GM10266 (cell line): ENCODE data around the gene AGBL4.

Experiments used
- DNase-seq: peaks from one replicate; pipeline ENCODE4 v3.0.0; 2012; ENCODE audit errors: extremely low spot score
- TF ChIP-seq, protein P1 (sequence below): IDR thresholded peaks from 2 replicates; pipeline ENCODE4 v1.5.1; 2012; ENCODE audit warnings: mild to moderate bottlenecking, low read depth; ENCODE audit not compliant: control insufficient read depth, insufficient read depth; ENCODE audit errors: missing control alignments

AGBL4 gene

GRCh38 chr1:49397086-49397485, 626.7 kb downstream of the AGBL4 start:
- DNase-seq: no peak
- TF ChIP-seq, protein P1, sequence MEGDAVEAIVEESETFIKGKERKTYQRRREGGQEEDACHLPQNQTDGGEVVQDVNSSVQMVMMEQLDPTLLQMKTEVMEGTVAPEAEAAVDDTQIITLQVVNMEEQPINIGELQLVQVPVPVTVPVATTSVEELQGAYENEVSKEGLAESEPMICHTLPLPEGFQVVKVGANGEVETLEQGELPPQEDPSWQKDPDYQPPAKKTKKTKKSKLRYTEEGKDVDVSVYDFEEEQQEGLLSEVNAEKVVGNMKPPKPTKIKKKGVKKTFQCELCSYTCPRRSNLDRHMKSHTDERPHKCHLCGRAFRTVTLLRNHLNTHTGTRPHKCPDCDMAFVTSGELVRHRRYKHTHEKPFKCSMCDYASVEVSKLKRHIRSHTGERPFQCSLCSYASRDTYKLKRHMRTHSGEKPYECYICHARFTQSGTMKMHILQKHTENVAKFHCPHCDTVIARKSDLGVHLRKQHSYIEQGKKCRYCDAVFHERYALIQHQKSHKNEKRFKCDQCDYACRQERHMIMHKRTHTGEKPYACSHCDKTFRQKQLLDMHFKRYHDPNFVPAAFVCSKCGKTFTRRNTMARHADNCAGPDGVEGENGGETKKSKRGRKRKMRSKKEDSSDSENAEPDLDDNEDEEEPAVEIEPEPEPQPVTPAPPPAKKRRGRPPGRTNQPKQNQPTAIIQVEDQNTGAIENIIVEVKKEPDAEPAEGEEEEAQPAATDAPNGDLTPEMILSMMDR: no peak

GRCh38 chr1:49394200-49394599, 629.6 kb downstream of the AGBL4 start:
- DNase-seq: no peak
- TF ChIP-seq, protein P1: no peak

GRCh38 chr1:49389699-49390098, 634.1 kb downstream of the AGBL4 start:
- TF ChIP-seq, protein P1: no peak
- no peak for DNase-seq

DNA sequence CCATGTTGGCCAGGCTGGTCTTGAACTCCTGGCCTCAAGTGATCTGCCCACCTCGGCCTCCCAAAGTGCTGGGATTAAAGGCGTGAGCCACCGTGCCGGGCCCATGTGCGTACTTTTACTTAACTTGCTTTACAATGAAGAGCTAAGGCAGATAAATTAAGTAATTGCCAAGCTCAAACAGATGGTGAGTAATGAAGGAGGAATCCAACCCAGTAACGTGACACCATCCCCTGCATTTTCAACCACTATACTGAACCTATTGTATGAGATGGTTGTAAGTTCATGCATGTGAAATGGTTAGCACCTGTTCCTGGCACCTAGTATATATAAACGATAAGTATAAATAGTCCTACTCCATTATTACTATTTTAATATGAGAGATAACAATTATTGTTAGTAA, 659.1 kb downstream of the AGBL4 start:
- no peak for DNase-seq
- TF ChIP-seq, protein P1: no peak

- TF ChIP-seq, protein P1: no peak
- no peak for DNase-seq
Measured at GRCh38 chr1:49363628-49364027, 660.1 kb downstream of the AGBL4 start.

DNA sequence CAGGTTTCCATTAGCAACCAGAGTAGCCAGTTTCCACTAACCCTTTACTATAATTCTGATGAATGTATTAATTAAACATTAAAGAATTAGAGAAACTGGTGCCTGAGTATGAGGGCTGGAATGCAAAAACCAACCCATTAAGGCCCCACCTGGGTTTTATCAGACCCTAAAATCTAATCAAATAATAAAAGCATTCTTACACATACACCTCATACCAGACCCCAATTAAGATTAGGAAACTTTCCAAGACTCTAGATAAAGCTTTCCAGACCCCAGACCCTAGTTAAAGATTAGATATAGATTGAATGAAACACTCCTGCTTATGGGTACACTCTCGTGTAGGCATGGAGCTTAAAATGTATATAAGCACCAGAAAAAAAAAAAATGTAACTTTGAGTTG, 665.7 kb downstream of the AGBL4 start:
- no peak for DNase-seq
- TF ChIP-seq, protein P1: no peak

- no peak for DNase-seq
- TF ChIP-seq, protein P1: no peak
Measured at GRCh38 chr1:49356594-49356993, 667.2 kb downstream of the AGBL4 start.

DNA sequence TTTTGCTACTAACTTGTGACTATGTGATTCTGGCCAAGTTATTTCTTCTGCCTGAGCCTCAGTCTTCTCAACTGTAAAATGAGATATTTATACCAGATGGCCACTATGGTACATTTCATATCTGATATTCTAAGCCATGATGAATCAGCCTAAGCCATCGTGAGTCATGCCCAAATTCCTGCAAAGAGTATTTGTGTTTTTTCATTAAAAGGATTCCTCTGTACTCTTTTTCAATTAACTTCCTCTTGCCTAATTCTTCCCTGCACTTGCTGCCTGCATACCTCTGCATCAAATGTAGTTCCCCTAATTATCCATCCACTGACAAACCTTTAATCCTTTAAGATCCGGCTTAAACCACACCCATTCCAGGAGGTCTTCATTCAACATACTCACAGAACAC, 672.0 kb downstream of the AGBL4 start:
- no peak for DNase-seq
- TF ChIP-seq, protein P1: no peak
